Measurements from ENCODE around the gene CGNL1.

GRCh38 chr15:57390583-57390982, 14.3 kb downstream of the CGNL1 start:
- no peak for TF ChIP-seq CTCF (IDR thresholded peaks at IDR 0.05)
- no peak for TF ChIP-seq POLR2A (IDR thresholded peaks at IDR 0.05; ENCODE audit: low read depth)
- TF ChIP-seq POLR2AphosphoS5 (IDR thresholded peaks at IDR 0.05) = no peak

Measured in esophagus muscularis mucosa (tissue), 3 donors.